ENCODE measurements around the gene PRKCD.
A peak's percentile ranks its signal among the peaks of the same experiment; 100 is the strongest.
"Not testable (repeated sequence)": the region's sequence is repeated elsewhere in the genome, so short reads cannot be mapped to it uniquely, and the experiment has no call there.

The PRKCD gene

DNA sequence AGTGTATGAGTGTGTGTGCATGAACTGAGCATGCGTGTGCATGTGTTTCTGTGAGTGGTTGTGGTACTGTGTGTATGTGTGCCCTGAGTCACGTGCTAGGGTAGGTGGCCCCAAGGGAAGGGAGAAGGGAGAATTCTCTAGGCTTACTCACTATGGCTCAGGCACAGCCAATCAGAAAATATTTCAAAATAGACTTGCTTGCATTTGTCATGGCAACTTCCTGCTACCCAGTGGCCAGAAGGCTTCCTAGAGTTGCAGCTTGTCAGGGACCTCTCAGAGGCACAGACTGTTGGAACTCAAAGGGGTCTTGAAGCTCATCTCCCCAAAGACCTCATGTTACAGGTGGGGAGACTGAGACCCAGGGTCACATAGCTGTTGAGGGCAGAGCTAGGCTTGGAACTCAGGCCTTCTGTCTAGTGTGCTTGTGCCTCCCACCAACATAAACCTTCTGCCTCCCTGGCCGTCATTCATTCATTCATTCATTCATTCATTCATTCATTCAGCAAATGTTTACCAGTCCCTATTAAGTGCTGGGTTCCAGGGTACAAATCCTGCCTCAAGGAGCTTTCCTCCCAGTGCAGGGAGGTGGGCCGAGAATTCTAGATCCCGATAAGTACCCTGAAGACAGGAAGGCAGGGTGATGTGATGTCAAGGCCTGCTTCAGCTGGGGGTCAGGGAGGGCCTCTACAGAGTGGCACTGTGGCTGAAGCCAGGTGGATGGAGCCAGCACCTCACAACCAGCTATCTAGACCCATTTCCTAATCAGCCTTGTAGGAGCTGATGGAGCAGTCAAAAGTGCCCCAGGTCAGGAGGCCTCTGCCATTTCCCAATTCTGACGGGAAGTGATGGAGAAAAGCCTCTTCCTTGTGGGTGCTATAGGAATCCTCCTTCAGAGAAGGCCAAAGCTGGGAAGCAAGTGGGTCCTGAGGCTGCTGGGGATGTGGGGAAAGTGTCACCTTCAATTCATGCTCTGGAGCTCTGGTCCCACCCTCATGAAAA is 19.9 kb upstream of the PRKCD start:
- no peak for DNase-seq

DNA sequence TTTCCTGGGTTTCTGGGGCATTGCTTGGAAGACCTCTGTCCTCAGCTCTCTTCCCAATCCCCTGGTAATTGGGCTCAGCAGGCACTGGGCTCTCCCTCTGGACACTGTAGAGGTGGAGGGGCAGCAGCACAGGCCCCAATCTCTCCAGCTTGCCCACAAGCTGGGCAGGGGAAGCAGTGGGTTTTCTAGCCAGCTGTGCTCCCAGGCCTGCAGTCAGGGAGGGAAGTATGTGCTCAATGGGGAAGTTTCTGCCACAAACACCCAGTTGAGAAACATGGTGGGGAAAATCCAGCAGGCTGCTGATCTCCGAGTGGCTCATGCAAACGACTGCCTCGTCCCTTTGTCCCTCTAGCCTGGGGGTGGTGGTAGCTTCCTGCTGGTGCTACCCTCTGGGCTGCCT is 18.0 kb upstream of the PRKCD start:
- DNase-seq: no peak

DNA sequence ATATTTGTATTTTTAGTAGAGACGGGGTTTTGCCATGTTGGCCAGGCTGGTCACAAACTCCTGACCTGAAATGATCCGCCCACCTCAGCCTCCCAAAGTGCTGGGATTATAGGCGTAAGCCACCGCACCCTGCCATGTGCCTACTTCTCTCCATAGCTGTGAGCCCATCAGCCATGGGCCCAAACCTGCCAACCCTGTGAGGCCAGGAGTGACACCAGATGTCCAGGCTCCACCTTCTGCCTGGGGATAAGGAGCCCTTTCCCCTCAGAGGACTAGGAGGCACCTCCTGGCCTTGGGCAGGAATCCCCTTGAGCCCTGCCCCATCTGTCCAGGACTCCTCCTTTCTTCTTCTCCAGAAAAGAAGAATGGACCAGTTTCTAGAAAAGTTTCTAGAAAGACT is 16.6 kb upstream of the PRKCD start:
- no peak for DNase-seq

DNA sequence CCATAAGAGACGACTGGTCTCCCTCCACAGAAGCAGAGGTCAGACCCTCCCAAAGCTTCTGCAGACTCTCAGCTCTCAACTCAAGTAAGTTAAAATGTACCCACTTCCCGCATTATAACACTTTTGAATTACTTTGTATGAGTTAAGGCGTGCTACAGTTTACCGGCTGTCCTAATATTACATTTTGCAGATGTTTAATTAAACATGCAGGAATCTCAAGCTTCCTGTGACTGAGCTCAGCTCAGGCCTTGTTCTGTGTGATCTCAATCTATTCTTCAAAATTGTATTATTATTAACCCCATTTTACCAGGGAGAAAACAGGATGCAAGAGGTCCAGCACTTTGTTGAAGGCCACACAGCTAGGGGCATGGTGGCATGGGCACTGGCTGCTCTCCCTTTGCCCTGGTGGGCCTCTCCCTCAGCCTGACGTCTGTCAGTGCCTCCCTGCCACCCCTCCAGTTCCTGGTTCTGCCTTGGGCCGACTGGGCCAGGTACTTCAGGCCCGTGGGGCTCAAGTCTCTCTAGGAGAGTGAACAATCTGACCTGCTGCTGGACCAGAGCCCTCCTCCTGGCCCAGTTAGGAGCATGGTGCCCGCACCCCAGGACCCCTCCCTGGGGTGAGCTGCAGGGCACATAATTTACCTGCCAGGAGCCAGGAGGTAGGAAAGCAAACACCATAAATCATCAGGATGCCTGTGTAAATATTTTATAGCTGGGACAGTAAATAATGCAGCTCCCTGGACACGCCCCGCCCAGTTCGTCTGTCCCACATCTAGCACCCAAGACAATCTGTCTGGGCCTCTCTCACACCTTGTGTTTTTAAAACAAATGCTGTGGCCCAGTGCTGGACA is 15.9 kb upstream of the PRKCD start:
- no peak for DNase-seq

DNA sequence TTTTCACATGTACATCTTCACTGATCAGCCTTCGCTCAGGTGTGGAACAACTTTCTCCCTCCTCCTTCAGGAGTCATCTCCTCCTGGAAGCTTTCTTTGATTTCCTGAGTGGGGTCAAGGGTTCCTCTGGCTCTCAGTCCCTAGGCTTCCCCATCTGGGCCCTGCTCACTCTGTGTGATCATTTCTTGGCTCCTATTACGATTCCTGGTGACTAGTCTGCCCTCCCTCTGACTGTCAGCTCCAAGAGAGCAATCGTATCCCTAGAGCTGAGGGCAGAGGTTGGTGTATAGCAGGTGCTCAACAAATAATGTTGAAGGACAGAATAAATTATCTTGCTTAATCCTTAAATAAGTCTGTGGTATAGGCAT is 15.3 kb upstream of the PRKCD start:
- no peak for DNase-seq

DNA sequence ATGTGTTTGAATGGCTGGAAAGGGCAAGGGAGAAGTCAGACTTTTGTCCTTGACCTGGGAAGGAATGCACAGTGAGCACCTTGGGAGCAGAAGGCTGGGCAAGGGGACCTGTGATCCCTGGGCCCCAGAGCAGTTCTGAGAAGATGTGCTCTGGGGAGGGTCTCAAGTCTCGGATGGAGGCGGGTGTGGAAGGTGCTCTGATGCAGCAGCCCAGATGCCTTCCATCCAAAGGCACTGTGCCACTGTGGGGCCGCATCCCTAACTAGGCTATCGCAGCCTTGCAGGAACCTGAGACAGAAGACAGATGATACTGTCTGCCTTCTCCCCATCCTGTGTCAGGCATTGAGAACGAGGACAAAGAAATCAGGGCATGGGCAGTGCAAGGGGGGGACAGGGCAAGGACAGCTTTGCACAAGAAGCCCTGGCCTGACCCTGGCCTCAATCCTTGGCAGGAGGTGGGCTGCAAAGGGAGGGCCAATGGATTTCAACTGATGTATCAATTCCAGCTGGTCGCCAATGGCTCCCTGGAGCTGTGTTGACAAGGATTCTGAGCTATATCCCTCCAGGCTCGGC is 14.6 kb upstream of the PRKCD start:
- no peak for DNase-seq

DNA sequence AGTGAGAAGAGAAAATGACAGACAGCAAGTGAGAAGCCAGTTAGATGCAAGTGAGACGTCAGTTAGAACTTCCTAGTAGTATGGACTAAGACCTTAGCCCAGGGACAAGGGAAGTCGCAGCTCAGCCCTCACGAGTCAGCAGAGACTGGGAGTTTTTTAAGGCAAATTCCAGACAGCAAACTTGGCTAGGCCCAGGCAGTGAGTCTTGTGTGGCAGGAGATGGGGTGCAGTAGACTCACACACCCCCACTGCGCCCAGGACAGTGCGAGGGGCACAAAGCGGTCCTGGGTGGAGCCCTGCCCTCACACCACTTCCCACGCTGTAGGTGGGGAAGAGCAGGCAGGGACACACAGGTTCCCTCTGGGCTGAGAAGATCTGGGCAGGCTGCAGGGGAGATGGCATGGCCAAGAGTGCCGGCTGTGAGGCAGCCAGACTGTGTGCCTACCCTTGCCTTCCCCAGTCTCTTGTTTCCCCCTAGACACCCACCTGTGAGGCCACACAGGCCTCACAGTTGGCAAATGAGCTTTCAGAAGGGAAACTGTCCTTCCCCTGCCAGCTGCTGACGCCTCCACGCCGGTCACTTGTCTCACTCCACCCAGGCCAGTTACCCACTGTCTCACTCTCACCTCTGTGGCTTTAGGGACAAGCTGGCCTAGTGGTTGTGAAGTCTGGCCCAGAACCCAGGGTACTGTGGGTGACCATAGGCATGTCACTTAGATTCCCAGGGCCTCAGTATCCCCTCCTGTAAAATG is 13.7 kb upstream of the PRKCD start:
- no peak for DNase-seq

GRCh38 chr3:53147903-53148400 is 13.1 kb upstream of the PRKCD start:
- no peak for DNase-seq

- DNase-seq: no peak
These were observed 11.9 kb upstream of the PRKCD start for GRCh38 chr3:53149006-53149690.

GRCh38 chr3:53149699-53150098 is 11.3 kb upstream of the PRKCD start:
- no peak for DNase-seq

DNA sequence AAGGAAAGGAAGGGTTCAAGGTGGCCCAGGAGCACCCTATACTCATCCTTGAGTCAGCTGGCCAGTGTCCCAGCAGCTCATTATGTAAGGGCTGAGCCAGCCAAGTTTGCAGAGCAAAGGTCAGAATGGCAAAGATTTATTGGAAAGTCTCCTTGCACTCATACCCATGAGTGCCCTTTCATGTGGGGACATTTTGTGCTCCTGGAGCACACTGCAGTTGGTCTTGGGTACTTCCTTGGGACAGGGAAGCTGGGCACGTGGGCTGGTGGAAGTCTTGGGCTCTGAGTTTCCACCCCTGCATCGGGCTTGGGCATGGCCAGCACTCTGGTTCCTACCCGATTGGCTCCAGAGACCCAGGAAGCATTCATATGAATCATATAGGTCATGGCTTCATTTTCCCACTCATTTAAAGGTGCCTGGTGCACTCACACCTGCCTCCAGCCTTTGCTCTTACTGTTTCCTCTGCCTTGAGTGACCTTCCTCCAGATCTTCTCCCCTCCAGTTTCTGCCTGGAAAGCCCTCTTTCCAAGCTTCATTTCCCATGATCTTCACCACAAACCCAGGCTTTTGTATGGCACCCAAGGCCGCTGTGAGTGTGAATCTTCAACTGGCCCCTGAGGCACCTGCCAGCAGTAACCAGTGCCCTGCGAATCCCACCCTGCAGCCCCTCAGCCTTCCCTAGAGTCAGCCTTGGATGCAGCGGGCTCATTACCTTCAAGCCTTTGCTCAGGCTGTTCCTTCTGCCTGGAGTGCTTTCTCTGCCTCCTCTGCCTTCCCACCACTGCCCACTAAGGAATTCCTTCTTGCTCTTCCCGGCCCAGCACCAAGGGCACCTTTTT is 10.5 kb upstream of the PRKCD start:
- no peak for DNase-seq

GRCh38 chr3:53151086-53151438 is 9.9 kb upstream of the PRKCD start:
- not testable (repeated sequence) for DNase-seq

- no peak for DNase-seq
These were observed 9.5 kb upstream of the PRKCD start for GRCh38 chr3:53151465-53151864.

GRCh38 chr3:53151870-53152660 is 8.9 kb upstream of the PRKCD start:
- DNase-seq: no peak

DNA sequence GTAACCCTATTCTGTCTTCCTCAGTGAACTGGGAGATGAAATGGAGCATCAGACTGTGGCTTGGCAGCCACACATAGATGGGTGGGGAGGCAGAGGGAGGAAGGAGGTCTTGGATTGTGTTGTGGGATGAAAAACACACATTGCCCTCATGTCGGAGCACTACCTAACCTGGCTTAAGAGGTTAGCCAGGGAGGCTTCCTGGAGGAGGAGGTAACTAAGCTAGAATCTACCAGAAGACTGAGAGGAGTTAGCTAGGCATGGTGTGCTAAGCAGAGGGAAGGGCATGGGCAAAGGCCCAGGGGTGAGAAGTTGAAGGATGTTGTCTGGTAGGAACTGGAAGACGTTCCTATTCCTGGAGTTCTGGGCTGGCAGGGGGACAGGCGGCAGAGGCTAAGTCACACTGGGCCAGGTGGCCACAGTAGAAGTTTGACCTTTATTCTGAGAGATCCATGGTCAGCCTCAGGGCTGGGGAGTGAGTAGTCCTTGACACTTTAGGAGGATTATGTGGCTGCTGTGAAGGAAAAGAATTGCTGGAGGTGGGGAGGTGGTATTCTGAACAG is 7.7 kb upstream of the PRKCD start:
- DNase-seq: no peak

DNA sequence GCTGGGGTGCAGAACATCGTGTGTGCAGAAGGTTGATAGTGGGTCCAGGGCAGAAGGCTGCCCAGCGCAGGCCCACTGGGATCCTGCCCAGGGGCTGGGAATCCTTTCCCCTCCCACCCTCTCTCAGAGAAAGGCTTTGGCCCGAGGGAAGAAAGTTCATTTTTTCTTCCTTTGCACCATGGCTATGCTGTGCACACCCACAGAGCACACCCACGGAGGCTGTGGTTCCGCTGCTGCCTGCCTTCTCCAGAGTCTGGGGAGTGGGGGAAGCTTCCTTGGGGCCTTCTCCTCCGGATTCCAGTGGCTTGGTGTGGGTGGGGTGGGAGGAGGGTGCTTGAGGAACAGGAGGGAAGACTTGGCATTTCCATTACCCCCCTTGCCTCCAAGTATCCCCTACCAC is 7.0 kb upstream of the PRKCD start:
- no peak for DNase-seq

DNA sequence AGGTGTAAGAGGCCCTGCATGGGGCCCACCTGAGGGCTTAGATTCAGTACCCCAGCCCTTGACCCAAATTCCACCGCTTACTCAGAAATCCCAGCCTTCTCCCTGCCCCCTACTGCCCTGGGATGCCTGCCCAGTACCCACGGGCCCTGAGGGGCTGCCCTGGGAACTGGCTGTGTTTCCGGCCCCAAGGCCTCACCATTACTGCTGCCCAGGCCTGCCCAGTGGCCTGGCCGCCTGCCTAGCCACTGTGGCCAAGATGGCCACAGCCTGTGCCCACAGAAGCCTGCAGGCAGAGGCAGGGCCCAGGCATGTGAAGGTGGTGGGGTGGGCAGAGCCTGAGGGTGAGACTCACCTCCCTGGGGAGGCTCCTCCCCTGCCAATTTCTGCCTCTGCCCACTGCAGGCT is 6.1 kb upstream of the PRKCD start:
- peak; percentile 27 for DNase-seq

DNA sequence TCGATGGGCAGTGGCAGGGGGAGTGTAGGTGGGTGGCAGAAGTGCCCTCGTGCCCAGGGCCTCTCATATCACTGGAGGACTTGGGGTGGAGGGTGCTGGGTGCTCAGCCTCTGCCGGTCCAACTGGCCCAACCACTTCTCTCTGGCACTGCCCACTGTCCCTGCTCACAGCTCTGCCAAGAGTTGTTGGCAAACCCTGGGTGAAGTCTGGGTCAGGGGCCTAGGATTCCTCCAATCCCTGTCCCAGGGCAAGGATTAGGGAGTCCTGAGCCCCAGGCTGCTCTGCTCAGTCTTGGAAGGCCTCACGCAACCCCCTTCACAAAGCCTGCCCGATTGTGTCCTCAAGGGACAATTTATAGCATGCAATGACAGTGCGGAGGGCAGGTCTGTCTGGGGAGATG is 5.2 kb upstream of the PRKCD start:
- no peak for DNase-seq

GRCh38 chr3:53156368-53156834 is 4.6 kb upstream of the PRKCD start:
- no peak for DNase-seq

Data from GOT3 (cell line).